Heart left ventricle (tissue), 13 donors: ENCODE measurements around the gene BCL2.

Experiments used
- CTCF ChIP-seq, 12 donors: fragments of 200-600 bp; sonication (generic) in 4 of 12; IDR thresholded peaks; one replicate each; pipeline versions ENCODE4 v1.5.0 to v1.8.0; 2018 to 2022; ENCODE audit warnings: antibody characterized with exemption in 12 of 12, mild to moderate bottlenecking in 5 of 12
- POLR2A ChIP-seq, 2 donors: fragments of 450-650 bp; IDR thresholded peaks; one replicate each; pipeline ENCODE4 v1.6.1; 2017; ENCODE audit warnings: antibody characterized with exemption in 2 of 2, mild to moderate bottlenecking in 2 of 2, moderate library complexity in 2 of 2
- donor health status: ischemic (EF 13 %, LVEDD 7.1; RV severe dilation, severe dysfunction).
- donor health status: DM: no; HTN: yes; CAD: no.
- donor health status: DM: no; HTN: no; CAD: no.
- donor health status: ischemic (EF 25% LVEDD 6.9; RV normal size, moderate dysfunction).
- donor health status: ischemic (EF 25% LVEDD 5.7; RV mildly dilated, moderate dysfunction).
- donor health status: ischemic (EF 35%, LVEDD 5.7; RV mildly dilated, moderate dysfunction).
- donor health status: nonischemic (EF 11% LVEDD 7.7; RV severe dilation, severe dysfunction).
- donor health status: DM: yes; HTN: yes; CAD: no.
- donor health status: PGD.
- donor health status: ischemic (EF 29% LVEDD 5.4; RV normal size, mild dysfunction).
- donor health status: nonischemic (EF 23%, LVEDD 6.1; RV moderate dilation, normal function).

- TF ChIP-seq CTCF (IDR thresholded peaks at IDR 0.05) (no peak), POLR2A (IDR thresholded peaks at IDR 0.05) (no peak)
Observed at GRCh38 chr18:63208676-63209075, 110.9 kb downstream of the BCL2 start.
